Measurements from ENCODE around the gene BCL2L12. TPM values are rescaled to one million over a fixed set of nuclear protein-coding genes. Genes with fewer than 3 reads are reported as not detected.

BCL2L12 gene
- total and polyA plus RNA-seq, 2 of the 13 experiments (the other 11 are each of a cell fraction or from before 2014, with no cell fraction given), result 26.8 to 40.8 TPM

DNA sequence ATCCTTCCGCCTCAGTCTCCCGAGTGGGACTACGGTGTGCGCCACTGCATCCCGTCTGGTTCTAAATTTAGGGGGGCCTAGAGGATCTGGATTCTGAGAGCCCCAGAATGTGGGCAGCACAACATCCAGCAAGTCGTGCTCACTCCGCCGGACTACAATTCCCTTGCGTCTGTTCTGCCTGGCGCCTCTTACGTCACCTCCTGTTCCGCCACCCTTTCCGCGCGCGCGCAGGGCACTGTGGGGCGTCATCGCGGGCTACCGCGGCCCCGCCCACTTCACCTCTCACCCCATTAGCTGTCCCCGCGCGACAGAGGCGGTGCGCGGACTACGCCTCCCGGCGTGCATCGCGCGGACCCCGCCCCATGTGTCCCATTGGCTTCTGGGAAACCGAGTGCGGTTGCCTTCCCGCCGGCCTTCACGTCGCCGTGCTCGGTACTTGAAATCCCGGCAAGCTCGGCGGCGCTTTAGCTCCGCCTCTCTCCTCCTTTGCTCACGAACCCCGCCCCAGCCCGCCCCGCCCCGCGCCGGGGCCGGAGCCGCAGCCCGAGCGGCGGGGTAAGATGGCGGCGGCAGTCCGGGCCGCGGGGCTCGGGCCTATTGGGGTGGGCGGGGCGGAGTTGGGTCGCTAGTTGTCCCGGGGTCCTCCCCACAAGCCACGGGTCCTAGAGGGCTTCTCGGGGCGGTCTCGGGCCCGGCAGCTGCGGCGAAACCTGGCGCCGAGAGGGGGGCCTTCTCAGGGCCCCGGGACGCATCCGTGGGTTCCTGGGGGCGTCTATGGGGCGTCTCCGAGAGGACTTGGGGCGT, 23.8 kb upstream of the BCL2L12 start, which contains the start of gene SCAF1 (continued):
- TF ChIP-seq ZNF646 (CRISPR knock-in tag; IDR thresholded peaks at IDR 0.05), result no peak
- no peak; the same call in 1 of the 2 replicates for TF ChIP-seq MED1 (CRISPR knock-in tag; IDR thresholded peaks at IDR 0.05)
- TF ChIP-seq HNRNPL (IDR thresholded peaks at IDR 0.05; ENCODE audit: low read depth, low read length), result no peak
- no peak for TF ChIP-seq U2AF1 (optimal IDR thresholded peaks at IDR 0.05; ENCODE audit: low read depth, low read length)
- no peak for TF ChIP-seq ZNF180 (CRISPR knock-in tag; IDR thresholded peaks at IDR 0.05; ENCODE audit: borderline replicate concordance, low read depth)
- TF ChIP-seq ZNF775 (CRISPR knock-in tag; IDR thresholded peaks at IDR 0.05; ENCODE audit: borderline replicate concordance), result no peak
- peak; percentile 97 for TF ChIP-seq GABPB1 (CRISPR knock-in tag; IDR thresholded peaks at IDR 0.05)
- TF ChIP-seq ZNF570 (CRISPR knock-in tag; IDR thresholded peaks at IDR 0.05; ENCODE audit: borderline replicate concordance), result no peak
- TF ChIP-seq MAFK (conservative IDR thresholded peaks at IDR 0.05 in 1 of 2, IDR thresholded peaks at IDR 0.05 in 1 of 2; ENCODE audit: low read length in 2 of 2), result no peak
- TF ChIP-seq, protein P1, sequence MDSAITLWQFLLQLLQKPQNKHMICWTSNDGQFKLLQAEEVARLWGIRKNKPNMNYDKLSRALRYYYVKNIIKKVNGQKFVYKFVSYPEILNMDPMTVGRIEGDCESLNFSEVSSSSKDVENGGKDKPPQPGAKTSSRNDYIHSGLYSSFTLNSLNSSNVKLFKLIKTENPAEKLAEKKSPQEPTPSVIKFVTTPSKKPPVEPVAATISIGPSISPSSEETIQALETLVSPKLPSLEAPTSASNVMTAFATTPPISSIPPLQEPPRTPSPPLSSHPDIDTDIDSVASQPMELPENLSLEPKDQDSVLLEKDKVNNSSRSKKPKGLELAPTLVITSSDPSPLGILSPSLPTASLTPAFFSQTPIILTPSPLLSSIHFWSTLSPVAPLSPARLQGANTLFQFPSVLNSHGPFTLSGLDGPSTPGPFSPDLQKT (CRISPR knock-in tag; IDR thresholded peaks at IDR 0.05; ENCODE audit: borderline replicate concordance), result no peak
- TF ChIP-seq ZFP1 (CRISPR knock-in tag; IDR thresholded peaks at IDR 0.05), result no peak; the same call in 1 of the 2 replicates
- peak; percentile 96; the same call in 1 of the 2 replicates for TF ChIP-seq TARDBP (CRISPR knock-in tag; IDR thresholded peaks at IDR 0.05)
- peak; percentile 68; the same call in 1 of the 2 replicates for TF ChIP-seq DMAP1 (CRISPR knock-in tag; IDR thresholded peaks at IDR 0.05)
- peak; percentile 69 for TF ChIP-seq AGO1 (IDR thresholded peaks at IDR 0.05; ENCODE audit: low read depth, low read length, poor library complexity, severe bottlenecking)
- no peak for TF ChIP-seq HNRNPH1 (optimal IDR thresholded peaks at IDR 0.05; ENCODE audit: low read depth, low read length)
- no peak for TF ChIP-seq PAF1 (CRISPR knock-in tag; IDR thresholded peaks at IDR 0.05)
- TF ChIP-seq ZNF546 (CRISPR knock-in tag; conservative IDR thresholded peaks at IDR 0.05), result no peak
- TF ChIP-seq RFX5 (IDR thresholded peaks at IDR 0.05; ENCODE audit: low read depth, low read length), result peak; percentile 68
- peak; percentile 32; the same call in 1 of the 2 replicates for TF ChIP-seq ZNF619 (CRISPR knock-in tag; IDR thresholded peaks at IDR 0.05)
- TF ChIP-seq, protein P2, sequence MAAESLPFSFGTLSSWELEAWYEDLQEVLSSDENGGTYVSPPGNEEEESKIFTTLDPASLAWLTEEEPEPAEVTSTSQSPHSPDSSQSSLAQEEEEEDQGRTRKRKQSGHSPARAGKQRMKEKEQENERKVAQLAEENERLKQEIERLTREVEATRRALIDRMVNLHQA (CRISPR knock-in tag; IDR thresholded peaks at IDR 0.05), result no peak
- TF ChIP-seq POGZ (CRISPR knock-in tag; IDR thresholded peaks at IDR 0.05), result peak; percentile 53
- TF ChIP-seq ZNF367 (CRISPR knock-in tag; IDR thresholded peaks at IDR 0.05; ENCODE audit: borderline replicate concordance), result no peak
- TF ChIP-seq SIN3A (IDR thresholded peaks at IDR 0.05; ENCODE audit: borderline replicate concordance, low read depth, low read length), result peak; percentile 56; the same call in 1 of the 2 replicates

Data from HepG2 (cell line).